Measurements from ENCODE around the gene BIVM.
A peak's percentile ranks its signal among the peaks of the same experiment; 100 is the strongest.

BIVM gene

DNA sequence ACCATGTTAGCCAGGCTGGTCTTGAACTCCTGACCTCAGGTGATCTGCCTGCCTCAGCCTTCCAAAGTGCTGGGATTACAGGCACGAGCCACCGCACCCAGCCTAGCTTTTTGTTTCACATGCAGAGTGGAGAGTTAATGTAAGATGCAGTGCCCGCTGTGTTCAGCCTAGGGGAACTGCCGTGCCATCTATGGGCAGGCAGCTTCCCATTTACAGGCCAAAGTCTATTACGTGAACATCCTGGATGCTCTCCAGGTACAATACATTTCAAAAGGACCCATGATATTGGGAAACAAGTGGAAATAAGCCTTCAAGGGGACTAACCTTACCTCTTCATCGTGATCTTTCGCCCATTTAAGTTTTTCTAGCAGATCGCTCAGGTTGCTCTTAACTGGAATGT lies 10.2 kb upstream of the BIVM start:
- no peak for DNase-seq

- peak; percentile 66 for DNase-seq
Observed at GRCh38 chr13:102792396-102792795, 6.5 kb upstream of the BIVM start.

GRCh38 chr13:102793611-102794355 lies 5.1 kb upstream of the BIVM start:
- DNase-seq, result no peak

- peak; percentile 20 for DNase-seq
Observed at GRCh38 chr13:102799426-102800144, 666 bp downstream of the BIVM start.

- DNase-seq, result peak; percentile 85
Observed at GRCh38 chr13:102800145-102801041, 1.5 kb downstream of the BIVM start.

GRCh38 chr13:102805680-102806079 lies 6.8 kb downstream of the BIVM start:
- DNase-seq, result no peak

- DNase-seq, result no peak
Observed at GRCh38 chr13:102807699-102808098, 8.8 kb downstream of the BIVM start.

DNA sequence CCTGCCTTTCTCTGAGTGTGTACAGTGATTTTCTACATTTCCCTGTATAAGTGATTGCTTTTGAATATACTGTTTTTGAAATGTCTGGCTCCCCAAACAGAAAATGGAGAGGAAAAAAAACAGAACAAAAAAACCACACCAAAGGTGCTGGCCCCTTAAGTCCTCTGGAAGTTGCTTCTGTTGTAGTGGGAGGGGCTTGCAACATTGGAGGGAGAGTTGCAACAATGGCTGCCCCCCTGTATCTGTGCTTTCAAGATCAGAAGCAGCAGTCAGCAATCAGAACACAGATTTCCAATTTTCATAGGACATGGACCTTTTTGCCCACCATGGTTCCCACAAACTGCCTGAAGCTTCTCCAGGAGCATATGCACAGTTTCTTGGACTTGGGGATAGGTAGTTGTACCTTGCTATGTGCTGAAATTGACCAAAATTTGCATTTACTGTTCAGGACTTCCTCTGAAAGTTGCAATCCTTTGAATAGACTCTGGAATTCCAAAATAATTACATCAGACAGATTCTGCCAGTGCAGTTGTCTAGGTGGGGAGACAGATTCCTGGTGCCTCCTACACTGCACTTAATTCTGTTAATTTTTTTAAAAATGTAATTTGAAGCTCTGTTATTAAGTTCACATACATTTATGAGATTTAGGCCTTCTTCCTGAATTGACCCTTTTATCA lies 13.8 kb downstream of the BIVM start:
- no peak for DNase-seq

DNA sequence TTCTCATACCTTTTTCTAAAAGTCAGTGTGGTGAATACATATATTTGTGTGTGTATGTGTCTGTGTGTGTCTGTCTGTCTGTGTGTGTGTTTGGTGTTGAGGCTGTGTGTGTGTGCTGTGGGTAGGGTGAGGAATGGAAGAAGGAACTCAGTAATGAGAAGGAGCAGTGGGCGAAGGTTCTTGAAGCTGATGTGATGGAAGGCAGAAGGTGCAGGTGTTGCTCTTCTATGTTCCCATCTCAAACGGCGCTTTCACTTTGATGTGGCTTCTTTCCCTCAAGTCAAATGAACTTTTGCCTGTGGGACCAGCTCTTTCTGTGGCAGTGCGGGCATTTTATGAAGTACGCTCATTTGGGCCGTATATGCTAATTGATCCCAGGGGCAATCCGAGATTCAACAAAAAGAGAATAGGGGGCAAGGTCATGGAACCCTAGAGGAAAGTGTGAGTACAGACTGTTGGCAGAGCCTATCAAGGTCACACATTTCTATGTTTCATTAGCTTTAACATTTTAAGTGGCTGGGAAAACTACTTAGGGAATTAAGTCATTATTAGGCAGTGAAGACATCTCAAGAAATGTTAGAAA lies 15.2 kb downstream of the BIVM start:
- DNase-seq, result no peak

DNA sequence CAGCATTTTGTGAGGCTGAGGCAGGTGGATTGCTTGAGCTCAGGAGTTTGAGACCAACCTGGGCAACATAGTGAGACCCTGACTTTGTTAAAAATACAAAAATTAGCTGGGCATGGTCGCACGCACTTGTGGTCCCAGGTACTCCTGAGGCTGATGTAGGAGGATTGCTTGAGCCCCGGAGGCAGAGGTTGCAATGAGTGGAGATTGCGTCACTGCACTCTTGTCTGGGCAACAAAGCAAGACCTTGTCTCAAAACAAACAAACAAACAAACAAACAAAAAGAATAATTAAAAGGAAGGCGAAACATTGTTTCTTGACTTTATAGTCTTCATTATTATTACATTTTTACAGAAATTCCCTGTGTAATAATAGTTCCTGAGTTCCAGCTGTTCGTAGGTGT lies 15.9 kb downstream of the BIVM start:
- DNase-seq, result no peak

GRCh38 chr13:102815788-102816187 lies 16.9 kb downstream of the BIVM start:
- DNase-seq, result no peak

GRCh38 chr13:102816708-102817107 lies 17.8 kb downstream of the BIVM start:
- no peak for DNase-seq

DNA sequence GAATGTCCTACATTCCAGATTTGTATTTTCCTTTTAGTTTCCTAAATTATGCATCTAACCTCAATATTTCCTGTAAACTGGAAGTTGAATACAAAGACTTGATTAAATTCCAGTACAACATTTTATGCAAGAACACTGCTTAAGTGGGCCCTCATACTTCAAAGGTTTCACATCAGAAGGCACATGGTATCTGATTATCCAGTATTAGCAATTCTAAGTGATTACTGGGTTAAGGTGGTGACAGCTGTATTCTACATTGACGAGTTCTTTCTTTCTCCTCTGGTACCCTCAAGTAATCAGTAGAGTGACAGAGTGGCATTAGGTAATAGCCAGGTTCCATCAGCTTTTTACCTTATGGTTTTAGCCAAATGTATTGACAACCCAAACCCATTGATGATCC lies 18.3 kb downstream of the BIVM start:
- no peak for DNase-seq

GRCh38 chr13:102817907-102818306 lies 19.0 kb downstream of the BIVM start:
- no peak for DNase-seq

DNA sequence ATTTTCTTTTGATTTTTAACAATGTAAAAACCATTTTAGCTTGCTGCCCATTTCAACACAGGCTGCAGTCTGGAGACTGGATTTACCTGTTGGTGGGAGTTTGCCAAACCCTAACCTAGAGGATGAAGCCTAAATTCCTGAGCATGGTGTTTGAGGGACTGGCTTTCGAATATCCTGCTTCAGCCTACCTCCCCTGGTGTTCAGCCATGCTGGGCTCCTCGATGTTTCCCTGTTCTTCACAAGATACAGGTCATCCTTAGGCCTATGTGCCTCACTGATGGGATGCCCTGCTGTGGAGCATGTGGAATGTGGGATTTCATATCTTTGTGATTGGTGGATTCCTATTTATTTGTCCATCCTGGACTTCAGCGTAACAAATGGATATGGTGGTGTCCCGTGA lies 26.5 kb downstream of the BIVM start:
- DNase-seq, result no peak

GRCh38 chr13:102825921-102826706 lies 27.2 kb downstream of the BIVM start:
- peak; percentile 88 for DNase-seq

DNA sequence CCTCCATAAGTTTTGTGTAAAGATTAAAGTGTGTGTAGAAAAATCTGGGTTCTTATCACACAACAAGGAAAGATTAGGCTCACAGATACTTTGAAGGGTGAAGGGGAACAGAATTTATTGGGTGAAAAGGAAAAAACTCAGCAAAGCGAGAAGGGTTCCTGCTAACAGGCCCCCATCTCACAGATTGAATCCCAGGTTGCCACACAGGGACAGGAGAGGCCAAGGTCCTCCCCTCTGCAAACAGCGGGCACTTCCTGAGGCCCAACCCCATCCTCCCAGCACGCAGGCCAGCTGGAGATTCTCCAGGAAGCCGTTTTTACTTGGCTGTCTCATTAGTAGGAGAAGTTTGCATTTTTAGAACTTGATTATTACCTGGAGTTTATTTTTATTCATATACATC lies 31.7 kb downstream of the BIVM start:
- no peak for DNase-seq

GRCh38 chr13:102836471-102836870 lies 37.6 kb downstream of the BIVM start:
- no peak for DNase-seq

GRCh38 chr13:102838273-102838672 lies 39.4 kb downstream of the BIVM start:
- DNase-seq, result no peak

DNA sequence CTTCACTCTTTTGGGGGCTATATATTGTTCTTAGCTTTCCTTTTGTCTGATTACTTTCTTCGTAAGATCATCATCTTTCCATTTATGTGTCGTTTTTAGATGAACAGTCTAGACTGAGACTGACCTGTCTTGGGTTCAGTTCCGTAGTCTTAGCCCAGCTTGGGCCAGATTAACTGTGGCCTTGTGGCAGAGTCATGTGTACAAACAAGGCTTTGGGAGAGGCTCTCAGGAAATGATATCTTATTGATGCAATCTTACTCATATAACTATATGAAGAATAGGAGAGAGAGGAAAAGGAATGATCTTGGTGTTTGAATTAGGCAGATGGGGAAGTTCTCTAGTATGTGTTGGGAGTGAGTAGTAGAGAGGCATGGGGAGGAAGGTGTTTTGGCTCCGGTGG lies 40.1 kb downstream of the BIVM start:
- no peak for DNase-seq

GRCh38 chr13:102839462-102839861 lies 40.5 kb downstream of the BIVM start:
- DNase-seq, result no peak

DNA sequence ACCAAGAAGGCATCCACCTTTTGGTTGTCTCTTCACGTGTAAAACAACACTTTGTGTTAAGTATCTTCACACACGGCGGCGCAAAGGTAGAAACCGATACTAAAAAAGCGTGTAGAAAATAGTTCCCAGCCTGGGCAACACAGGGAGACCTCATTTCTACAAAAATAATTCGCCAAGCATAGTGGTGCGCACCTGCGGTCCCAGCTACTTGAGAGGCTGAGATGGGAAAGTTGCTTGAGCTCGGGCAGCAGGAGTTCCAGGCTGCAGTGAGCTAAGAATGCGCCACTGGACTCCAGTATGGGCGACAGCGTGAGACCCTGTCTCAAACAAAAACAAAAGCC lies 46.3 kb downstream of the BIVM start:
- no peak for DNase-seq

All from fibroblast of skin of back (primary cell).